ENCODE measurements around the gene SAP30BP.

DNA sequence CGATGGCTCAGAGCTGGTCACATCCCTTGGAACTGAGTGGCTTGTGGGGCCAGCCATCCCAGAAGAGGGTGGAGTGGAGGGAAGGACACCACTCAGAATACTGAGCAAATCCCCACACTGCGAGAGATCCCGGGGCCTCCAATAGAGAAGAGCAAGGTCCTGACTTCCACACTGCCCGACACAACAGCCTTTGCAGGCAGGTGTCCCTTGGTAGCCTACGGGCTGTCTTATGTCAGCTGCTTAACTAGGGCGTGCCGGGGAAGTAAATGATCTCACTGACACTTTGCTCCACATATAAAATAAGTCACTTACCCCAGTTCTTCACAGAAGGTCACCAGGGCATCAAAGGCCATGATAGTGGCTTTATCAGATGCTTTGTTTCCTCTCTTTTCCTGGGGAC is 16.3 kb upstream of the SAP30BP start:
- TF ChIP-seq, protein P1, sequence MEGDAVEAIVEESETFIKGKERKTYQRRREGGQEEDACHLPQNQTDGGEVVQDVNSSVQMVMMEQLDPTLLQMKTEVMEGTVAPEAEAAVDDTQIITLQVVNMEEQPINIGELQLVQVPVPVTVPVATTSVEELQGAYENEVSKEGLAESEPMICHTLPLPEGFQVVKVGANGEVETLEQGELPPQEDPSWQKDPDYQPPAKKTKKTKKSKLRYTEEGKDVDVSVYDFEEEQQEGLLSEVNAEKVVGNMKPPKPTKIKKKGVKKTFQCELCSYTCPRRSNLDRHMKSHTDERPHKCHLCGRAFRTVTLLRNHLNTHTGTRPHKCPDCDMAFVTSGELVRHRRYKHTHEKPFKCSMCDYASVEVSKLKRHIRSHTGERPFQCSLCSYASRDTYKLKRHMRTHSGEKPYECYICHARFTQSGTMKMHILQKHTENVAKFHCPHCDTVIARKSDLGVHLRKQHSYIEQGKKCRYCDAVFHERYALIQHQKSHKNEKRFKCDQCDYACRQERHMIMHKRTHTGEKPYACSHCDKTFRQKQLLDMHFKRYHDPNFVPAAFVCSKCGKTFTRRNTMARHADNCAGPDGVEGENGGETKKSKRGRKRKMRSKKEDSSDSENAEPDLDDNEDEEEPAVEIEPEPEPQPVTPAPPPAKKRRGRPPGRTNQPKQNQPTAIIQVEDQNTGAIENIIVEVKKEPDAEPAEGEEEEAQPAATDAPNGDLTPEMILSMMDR (IDR thresholded peaks at IDR 0.05): no peak
- TF ChIP-seq ZFX (IDR thresholded peaks at IDR 0.05; ENCODE audit: borderline replicate concordance): no peak

Measured in 22Rv1 (cell line).